Lung (tissue), 12 donors: Measurements from ENCODE around the gene PACSIN1. TPM values are rescaled to one million over a fixed set of nuclear protein-coding genes. Genes with fewer than 3 reads are reported as not detected.

Source experiments
- ATAC-seq: fragments of 200-7000 bp; cut with Tn5 transposase; one replicate; pipeline ENCODE4 v1.9.1; 2020; ENCODE audit warnings: moderate number of reproducible peaks; ENCODE audit not compliant: insufficient read depth, low FRiP score
- DNase-seq, 3 donors: peaks; one replicate each; pipeline ENCODE4 v3.0.0-alpha.2; 2013 to 2017
- H3K27ac ChIP-seq, 2 donors: one replicate each; pipeline ENCODE4 v1.5.1; 2013; ENCODE audit warnings: mild to moderate bottlenecking in 2 of 2, moderate library complexity in 2 of 2, control low read depth in 1 of 2, inconsistent platforms in 1 of 2, low read depth in 1 of 2, low read length in 1 of 2
- H3K27me3 ChIP-seq, 3 donors: one replicate each; pipeline ENCODE4 v1.5.1; 2013; ENCODE audit warnings: low read length in 2 of 3; ENCODE audit not compliant: control insufficient read depth in 3 of 3, insufficient read depth in 3 of 3
- H3K36me3 ChIP-seq, 4 donors: one replicate each; pipeline ENCODE4 v1.5.1; 2013; ENCODE audit warnings: low read length in 4 of 4, mild to moderate bottlenecking in 1 of 4, moderate library complexity in 1 of 4; ENCODE audit not compliant: control insufficient read depth in 4 of 4, insufficient read depth in 4 of 4
- H3K4me1 ChIP-seq, 5 donors: one replicate each; pipeline ENCODE4 v1.5.1; 2013; ENCODE audit warnings: low read length in 5 of 5, mild to moderate bottlenecking in 2 of 5, moderate library complexity in 1 of 5; ENCODE audit not compliant: control insufficient read depth in 5 of 5, insufficient read depth in 5 of 5
- H3K4me3 ChIP-seq: one replicate; pipeline ENCODE4 v1.5.1; 2013; ENCODE audit warnings: mild to moderate bottlenecking, control low read depth, moderate library complexity
- H3K9ac ChIP-seq, 2 donors: one replicate each; pipeline ENCODE4 v1.5.1; 2013; ENCODE audit warnings: low read length in 2 of 2, control low read depth in 1 of 2; ENCODE audit not compliant: insufficient read depth in 1 of 2
- H3K9me3 ChIP-seq, 4 donors: one replicate each; pipeline ENCODE4 v1.5.1; 2013; ENCODE audit warnings: low read length in 3 of 4, mild to moderate bottlenecking in 1 of 4, moderate library complexity in 1 of 4; ENCODE audit not compliant: control insufficient read depth in 4 of 4, insufficient read depth in 3 of 4
- WGBS, 2 donors: extraction: QIAGEN DNeasy Blood & Tissue Kit; methylation state at CpG; one replicate each; pipeline ENCODE4 v1.1.7; 2013; 5-methylcytosine and 5-hydroxymethylcytosine counted together
- polyA plus RNA-seq, 2 donors: library from polyadenylated mRNA; stranded (reverse); fragments of 200-250 nt; gene quantifications; one replicate each; pipeline ENCODE4 v1.2.1, GENCODE V29; 2013
- total RNA-seq, 2 donors: library from RNA; depleted of rRNA in 1 of 2; stranded (reverse); fragments of >200 nt in 1 of 2; gene quantifications; one replicate each; pipeline ENCODE4 v1.2.1, GENCODE V29; 2014 to 2021
- TF ChIP-seq, protein P1 (sequence below): IDR thresholded peaks from 2 replicates; pipeline ENCODE4 v1.5.1; 2012; ENCODE audit warnings: mild to moderate bottlenecking; ENCODE audit errors: control extremely low read depth, extremely low read depth
- donor health status: control.
- donor health status: control.
- donor health status: Bipolar disorder and iron deficiency.
- donor health status: healthy.
- donor health status: DM: yes; HTN: yes; CAD: no.

Gene PACSIN1
- total and polyA plus RNA-seq, 4 donors, result 0.02 to 0.17 (median 0.12) TPM

DNA sequence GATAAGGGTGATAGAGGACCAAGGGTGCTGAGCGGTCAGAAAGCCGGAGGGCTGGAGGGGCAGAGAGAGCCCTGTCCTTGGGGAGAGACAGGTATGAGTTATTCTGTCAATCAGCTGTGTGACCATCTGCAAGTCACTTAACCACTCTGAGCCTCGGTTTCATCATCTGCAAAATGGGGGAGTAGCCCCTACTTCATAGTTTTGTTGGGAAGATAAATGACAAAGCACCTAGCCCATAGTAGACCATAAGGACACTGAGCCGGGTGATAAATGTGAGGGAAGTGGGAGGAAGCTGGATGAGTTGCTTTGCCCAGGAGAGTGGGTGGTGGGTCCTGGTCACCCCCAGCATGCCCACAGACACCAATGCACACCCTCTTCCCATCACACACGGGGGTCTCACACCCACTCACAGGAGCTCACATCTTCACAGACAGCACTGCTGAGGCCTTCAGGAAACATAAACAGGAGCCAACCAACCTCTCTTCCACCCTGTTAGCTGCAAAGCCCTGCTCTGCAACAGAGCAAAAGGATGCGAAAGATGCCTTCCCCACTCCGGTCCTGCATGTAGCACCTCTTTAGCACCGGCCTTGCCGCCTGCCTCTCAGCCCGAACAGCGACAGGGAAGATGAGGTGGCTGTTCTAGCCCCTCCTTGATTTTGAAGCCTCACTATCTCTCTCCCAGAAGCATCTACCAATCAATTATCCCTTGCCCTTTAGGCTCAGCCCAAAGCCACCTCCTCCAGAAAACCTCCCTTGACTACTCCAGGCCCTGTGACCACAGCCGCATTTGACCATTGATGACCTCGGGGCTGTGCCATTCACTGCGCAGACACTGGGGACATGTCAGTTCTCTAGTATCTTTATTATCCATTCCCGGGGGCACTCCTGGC, 71.3 kb downstream of the PACSIN1 start:
- no peaks in the 10 kb centered on the region for H3K27me3 ChIP-seq
- 92 to 96% methylated on average over 15 of the region's 15 CpGs for WGBS, 2 donors
- no peak for ATAC-seq
- TF ChIP-seq, protein P1, sequence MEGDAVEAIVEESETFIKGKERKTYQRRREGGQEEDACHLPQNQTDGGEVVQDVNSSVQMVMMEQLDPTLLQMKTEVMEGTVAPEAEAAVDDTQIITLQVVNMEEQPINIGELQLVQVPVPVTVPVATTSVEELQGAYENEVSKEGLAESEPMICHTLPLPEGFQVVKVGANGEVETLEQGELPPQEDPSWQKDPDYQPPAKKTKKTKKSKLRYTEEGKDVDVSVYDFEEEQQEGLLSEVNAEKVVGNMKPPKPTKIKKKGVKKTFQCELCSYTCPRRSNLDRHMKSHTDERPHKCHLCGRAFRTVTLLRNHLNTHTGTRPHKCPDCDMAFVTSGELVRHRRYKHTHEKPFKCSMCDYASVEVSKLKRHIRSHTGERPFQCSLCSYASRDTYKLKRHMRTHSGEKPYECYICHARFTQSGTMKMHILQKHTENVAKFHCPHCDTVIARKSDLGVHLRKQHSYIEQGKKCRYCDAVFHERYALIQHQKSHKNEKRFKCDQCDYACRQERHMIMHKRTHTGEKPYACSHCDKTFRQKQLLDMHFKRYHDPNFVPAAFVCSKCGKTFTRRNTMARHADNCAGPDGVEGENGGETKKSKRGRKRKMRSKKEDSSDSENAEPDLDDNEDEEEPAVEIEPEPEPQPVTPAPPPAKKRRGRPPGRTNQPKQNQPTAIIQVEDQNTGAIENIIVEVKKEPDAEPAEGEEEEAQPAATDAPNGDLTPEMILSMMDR, result no peak
- no peaks in the 10 kb centered on the region for H3K36me3 ChIP-seq
- no peak for DNase-seq
- H3K4me1 ChIP-seq, result peaks cover 0 to 9% (median 0%) of the 10 kb centered on the region in 5 donors
- H3K27ac ChIP-seq, result no peak overlapping the region
- H3K9me3 ChIP-seq, result peaks cover 0 to 2% (median 0%) of the 10 kb centered on the region in 4 donors
- no peak overlapping the region for H3K4me3 ChIP-seq
- no peak overlapping the region for H3K9ac ChIP-seq

DNA sequence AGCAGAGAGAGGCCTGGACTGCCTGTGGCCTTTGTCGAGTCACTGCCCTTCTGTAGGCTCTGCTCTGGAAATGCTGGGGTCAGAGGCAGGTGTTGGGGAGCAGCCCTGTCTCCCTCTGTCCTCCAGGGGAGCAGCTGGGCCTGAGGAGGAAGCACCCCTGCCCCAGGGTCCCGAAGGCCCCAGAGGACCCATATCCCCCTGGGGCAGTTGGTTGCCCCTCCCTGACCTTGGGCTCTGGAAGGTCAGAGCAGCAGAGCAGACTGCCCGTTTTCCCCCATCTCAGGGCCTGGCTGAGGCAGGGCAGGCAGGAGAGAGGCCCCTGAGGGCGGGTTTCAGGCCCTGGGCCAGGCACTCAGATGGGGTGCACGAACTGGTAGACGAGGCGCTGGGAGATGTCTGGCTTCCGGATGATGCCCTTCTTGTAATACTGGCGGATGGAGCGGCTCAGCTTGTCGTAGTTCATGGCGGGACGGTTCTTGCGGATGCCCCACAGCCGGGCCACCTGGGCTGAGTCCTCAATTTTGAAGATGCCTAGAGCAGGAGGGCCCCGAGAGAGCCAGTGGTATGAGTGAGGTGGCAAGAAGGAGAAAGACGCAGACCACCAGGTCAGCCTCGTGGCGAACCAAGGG, 72.2 kb downstream of the PACSIN1 start:
- 91 to 93% methylated on average over 19 of the region's 19 CpGs for WGBS, 2 donors
- Histone ChIP-seq H3K9ac (no peak overlapping the region), H3K9me3 (peaks cover 0 to 2% (median 0%) of the 10 kb centered on the region in 4 donors), H3K4me1 (peaks cover 0 to 9% (median 0%) of the 10 kb centered on the region in 5 donors), H3K36me3 (no peaks in the 10 kb centered on the region), H3K27ac (no peak overlapping the region), H3K27me3 (no peaks in the 10 kb centered on the region), H3K4me3 (no peak overlapping the region)
- TF ChIP-seq, protein P1, result no peak
- no peak for DNase-seq
- no peak for ATAC-seq

DNA sequence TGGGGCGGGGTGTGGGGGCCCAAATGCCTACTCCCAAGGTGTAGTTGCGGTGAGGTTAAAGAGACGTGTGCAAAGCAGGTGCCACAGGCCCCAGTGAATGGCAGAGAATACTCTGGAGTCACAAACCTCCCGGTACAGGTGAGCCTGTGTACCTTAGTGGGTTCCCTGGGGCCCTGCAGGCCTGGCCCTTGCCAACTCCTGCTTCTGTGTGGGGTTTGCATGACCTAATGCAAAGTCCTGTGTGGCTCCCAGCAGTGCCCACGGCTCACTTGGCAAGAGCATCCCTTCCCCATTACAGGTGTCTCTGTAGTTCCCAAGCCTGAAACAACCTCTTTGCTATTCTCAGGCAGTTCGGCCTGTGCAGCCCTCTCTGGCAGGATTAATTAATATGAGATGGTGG, 72.7 kb downstream of the PACSIN1 start:
- DNase-seq, result no peak
- no peak for ATAC-seq
- peaks cover 0 to 9% (median 0%) of the 10 kb centered on the region in 5 donors for H3K4me1 ChIP-seq
- peaks cover 0 to 2% (median 0%) of the 10 kb centered on the region in 4 donors for H3K9me3 ChIP-seq
- no peaks in the 10 kb centered on the region for H3K27me3 ChIP-seq
- H3K9ac ChIP-seq, result no peak overlapping the region
- H3K4me3 ChIP-seq, result no peak overlapping the region
- H3K36me3 ChIP-seq, result no peaks in the 10 kb centered on the region
- no peak overlapping the region for H3K27ac ChIP-seq
- 91 to 95% methylated on average over 6 of the region's 6 CpGs for WGBS, 2 donors
- TF ChIP-seq, protein P1, result no peak
